ENCODE results near the gene SLC26A8. TPM values are rescaled to one million over a fixed set of nuclear protein-coding genes. Genes with fewer than 3 reads are reported as not detected.

SLC26A8 gene
- total and polyA plus RNA-seq, 2 of the 13 experiments (the other 11 are each of a cell fraction or from before 2014, with no cell fraction given) = 0.46 TPM; not detected in 1

DNA sequence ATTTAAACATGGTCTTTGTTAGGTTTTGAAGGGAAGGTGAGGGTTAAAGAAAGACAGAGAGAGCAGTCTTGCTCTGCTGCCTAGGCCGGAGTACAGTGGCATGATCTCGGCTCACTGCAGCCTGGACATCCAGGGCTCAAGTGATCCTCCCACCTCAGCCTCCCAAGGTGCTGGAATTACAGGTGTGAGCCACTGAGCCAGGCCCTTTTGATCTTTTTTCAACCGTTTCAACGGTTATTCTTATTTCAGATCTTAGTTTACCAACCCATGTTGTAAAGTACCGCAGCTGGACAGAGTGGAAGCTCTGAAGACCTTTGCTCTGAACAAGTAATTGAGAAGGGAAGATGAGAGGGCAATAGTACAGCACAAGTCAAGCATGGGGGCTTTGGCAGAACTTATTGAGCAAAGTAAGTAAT lies 102.3 kb downstream of the SLC26A8 start (continued):
- TF ChIP-seq, protein P1, sequence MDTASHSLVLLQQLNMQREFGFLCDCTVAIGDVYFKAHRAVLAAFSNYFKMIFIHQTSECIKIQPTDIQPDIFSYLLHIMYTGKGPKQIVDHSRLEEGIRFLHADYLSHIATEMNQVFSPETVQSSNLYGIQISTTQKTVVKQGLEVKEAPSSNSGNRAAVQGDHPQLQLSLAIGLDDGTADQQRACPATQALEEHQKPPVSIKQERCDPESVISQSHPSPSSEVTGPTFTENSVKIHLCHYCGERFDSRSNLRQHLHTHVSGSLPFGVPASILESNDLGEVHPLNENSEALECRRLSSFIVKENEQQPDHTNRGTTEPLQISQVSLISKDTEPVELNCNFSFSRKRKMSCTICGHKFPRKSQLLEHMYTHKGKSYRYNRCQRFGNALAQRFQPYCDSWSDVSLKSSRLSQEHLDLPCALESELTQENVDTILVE (CRISPR knock-in tag; IDR thresholded peaks at IDR 0.05) = 0 out of 2 replicates have a peak, but pooled peaks have one; percentile 14
- TF ChIP-seq, protein P2, sequence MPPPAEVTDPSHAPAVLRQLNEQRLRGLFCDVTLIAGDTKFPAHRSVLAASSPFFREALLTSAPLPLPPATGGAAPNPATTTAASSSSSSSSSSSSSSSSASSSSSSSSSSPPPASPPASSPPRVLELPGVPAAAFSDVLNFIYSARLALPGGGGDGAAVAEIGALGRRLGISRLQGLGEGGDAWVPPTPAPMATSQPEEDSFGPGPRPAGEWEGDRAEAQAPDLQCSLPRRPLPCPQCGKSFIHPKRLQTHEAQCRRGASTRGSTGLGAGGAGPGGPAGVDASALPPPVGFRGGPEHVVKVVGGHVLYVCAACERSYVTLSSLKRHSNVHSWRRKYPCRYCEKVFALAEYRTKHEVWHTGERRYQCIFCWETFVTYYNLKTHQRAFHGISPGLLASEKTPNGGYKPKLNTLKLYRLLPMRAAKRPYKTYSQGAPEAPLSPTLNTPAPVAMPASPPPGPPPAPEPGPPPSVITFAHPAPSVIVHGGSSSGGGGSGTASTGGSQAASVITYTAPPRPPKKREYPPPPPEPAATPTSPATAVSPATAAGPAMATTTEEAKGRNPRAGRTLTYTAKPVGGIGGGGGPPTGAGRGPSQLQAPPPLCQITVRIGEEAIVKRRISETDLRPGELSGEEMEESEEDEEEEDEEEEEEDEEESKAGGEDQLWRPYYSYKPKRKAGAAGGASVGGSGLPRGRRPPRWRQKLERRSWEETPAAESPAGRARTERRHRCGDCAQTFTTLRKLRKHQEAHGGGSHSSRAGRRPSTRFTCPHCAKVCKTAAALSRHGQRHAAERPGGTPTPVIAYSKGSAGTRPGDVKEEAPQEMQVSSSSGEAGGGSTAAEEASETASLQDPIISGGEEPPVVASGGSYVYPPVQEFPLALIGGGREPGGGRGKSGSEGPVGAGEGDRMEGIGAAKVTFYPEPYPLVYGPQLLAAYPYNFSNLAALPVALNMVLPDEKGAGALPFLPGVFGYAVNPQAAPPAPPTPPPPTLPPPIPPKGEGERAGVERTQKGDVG (CRISPR knock-in tag; IDR thresholded peaks at IDR 0.05; ENCODE audit: borderline replicate concordance) = no peak
- TF ChIP-seq ZMYM3 (CRISPR knock-in tag; IDR thresholded peaks at IDR 0.05) (peak; percentile 66; the same call in 1 of the 2 replicates), CEBPB (IDR thresholded peaks at IDR 0.05; ENCODE audit: borderline replicate concordance, low read depth, low read length) (no peak), ZFY (CRISPR knock-in tag; IDR thresholded peaks at IDR 0.05) (peak; percentile 59; the same call in 1 of the 2 replicates), ZNF652 (CRISPR knock-in tag; IDR thresholded peaks at IDR 0.05; ENCODE audit: borderline replicate concordance, low read depth) (peak; percentile 93)
- TF ChIP-seq, protein P3, sequence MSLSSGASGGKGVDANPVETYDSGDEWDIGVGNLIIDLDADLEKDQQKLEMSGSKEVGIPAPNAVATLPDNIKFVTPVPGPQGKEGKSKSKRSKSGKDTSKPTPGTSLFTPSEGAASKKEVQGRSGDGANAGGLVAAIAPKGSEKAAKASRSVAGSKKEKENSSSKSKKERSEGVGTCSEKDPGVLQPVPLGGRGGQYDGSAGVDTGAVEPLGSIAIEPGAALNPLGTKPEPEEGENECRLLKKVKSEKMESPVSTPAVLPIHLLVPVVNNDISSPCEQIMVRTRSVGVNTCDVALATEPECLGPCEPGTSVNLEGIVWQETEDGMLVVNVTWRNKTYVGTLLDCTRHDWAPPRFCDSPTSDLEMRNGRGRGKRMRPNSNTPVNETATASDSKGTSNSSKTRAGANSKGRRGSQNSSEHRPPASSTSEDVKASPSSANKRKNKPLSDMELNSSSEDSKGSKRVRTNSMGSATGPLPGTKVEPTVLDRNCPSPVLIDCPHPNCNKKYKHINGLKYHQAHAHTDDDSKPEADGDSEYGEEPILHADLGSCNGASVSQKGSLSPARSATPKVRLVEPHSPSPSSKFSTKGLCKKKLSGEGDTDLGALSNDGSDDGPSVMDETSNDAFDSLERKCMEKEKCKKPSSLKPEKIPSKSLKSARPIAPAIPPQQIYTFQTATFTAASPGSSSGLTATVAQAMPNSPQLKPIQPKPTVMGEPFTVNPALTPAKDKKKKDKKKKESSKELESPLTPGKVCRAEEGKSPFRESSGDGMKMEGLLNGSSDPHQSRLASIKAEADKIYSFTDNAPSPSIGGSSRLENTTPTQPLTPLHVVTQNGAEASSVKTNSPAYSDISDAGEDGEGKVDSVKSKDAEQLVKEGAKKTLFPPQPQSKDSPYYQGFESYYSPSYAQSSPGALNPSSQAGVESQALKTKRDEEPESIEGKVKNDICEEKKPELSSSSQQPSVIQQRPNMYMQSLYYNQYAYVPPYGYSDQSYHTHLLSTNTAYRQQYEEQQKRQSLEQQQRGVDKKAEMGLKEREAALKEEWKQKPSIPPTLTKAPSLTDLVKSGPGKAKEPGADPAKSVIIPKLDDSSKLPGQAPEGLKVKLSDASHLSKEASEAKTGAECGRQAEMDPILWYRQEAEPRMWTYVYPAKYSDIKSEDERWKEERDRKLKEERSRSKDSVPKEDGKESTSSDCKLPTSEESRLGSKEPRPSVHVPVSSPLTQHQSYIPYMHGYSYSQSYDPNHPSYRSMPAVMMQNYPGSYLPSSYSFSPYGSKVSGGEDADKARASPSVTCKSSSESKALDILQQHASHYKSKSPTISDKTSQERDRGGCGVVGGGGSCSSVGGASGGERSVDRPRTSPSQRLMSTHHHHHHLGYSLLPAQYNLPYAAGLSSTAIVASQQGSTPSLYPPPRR (CRISPR knock-in tag; IDR thresholded peaks at IDR 0.05; ENCODE audit: borderline replicate concordance) = no peak; the same call in 1 of the 2 replicates
- TF ChIP-seq, protein P4, sequence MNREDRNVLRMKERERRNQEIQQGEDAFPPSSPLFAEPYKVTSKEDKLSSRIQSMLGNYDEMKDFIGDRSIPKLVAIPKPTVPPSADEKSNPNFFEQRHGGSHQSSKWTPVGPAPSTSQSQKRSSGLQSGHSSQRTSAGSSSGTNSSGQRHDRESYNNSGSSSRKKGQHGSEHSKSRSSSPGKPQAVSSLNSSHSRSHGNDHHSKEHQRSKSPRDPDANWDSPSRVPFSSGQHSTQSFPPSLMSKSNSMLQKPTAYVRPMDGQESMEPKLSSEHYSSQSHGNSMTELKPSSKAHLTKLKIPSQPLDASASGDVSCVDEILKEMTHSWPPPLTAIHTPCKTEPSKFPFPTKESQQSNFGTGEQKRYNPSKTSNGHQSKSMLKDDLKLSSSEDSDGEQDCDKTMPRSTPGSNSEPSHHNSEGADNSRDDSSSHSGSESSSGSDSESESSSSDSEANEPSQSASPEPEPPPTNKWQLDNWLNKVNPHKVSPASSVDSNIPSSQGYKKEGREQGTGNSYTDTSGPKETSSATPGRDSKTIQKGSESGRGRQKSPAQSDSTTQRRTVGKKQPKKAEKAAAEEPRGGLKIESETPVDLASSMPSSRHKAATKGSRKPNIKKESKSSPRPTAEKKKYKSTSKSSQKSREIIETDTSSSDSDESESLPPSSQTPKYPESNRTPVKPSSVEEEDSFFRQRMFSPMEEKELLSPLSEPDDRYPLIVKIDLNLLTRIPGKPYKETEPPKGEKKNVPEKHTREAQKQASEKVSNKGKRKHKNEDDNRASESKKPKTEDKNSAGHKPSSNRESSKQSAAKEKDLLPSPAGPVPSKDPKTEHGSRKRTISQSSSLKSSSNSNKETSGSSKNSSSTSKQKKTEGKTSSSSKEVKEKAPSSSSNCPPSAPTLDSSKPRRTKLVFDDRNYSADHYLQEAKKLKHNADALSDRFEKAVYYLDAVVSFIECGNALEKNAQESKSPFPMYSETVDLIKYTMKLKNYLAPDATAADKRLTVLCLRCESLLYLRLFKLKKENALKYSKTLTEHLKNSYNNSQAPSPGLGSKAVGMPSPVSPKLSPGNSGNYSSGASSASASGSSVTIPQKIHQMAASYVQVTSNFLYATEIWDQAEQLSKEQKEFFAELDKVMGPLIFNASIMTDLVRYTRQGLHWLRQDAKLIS (CRISPR knock-in tag; IDR thresholded peaks at IDR 0.05) = no peak
- TF ChIP-seq, protein P5, sequence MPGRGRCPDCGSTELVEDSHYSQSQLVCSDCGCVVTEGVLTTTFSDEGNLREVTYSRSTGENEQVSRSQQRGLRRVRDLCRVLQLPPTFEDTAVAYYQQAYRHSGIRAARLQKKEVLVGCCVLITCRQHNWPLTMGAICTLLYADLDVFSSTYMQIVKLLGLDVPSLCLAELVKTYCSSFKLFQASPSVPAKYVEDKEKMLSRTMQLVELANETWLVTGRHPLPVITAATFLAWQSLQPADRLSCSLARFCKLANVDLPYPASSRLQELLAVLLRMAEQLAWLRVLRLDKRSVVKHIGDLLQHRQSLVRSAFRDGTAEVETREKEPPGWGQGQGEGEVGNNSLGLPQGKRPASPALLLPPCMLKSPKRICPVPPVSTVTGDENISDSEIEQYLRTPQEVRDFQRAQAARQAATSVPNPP (CRISPR knock-in tag; IDR thresholded peaks at IDR 0.05) = peak; percentile 59; the same call in 1 of the 2 replicates
- TF ChIP-seq, protein P6, sequence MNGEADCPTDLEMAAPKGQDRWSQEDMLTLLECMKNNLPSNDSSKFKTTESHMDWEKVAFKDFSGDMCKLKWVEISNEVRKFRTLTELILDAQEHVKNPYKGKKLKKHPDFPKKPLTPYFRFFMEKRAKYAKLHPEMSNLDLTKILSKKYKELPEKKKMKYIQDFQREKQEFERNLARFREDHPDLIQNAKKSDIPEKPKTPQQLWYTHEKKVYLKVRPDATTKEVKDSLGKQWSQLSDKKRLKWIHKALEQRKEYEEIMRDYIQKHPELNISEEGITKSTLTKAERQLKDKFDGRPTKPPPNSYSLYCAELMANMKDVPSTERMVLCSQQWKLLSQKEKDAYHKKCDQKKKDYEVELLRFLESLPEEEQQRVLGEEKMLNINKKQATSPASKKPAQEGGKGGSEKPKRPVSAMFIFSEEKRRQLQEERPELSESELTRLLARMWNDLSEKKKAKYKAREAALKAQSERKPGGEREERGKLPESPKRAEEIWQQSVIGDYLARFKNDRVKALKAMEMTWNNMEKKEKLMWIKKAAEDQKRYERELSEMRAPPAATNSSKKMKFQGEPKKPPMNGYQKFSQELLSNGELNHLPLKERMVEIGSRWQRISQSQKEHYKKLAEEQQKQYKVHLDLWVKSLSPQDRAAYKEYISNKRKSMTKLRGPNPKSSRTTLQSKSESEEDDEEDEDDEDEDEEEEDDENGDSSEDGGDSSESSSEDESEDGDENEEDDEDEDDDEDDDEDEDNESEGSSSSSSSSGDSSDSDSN (CRISPR knock-in tag; IDR thresholded peaks at IDR 0.05) = 0 out of 2 replicates have a peak, but pooled peaks have one; percentile 41
